HFF-Myc (cell line): ENCODE measurements around the gene SAMD4B.
"Not testable (repeated sequence)": the region's sequence is repeated elsewhere in the genome, so short reads cannot be mapped to it uniquely, and the experiment has no call there.

Source experiments
- DNase-seq: peaks from one replicate; pipeline ENCODE4 v3.0.0-alpha.2; 2011; ENCODE audit warnings: low read depth; ENCODE audit errors: extremely low read depth
- H3K4me3 ChIP-seq: replicated peaks from 2 replicates; pipeline ENCODE4 v1.5.1; 2011; ENCODE audit warnings: low read depth, mild to moderate bottlenecking, control low read depth, low read length
- CTCF ChIP-seq: IDR thresholded peaks from 2 replicates; pipeline ENCODE4 v1.5.1; 2012; ENCODE audit warnings: mild to moderate bottlenecking, low read depth, low read length, control low read depth; ENCODE audit errors: missing control alignments

Gene SAMD4B

GRCh38 chr19:39306075-39306474 is 36.1 kb upstream of the SAMD4B start:
- TF ChIP-seq CTCF: no peak
- H3K4me3 ChIP-seq: no peak overlapping the region
- DNase-seq: no peak

- DNase-seq: no peak
- no peak overlapping the region for H3K4me3 ChIP-seq
- TF ChIP-seq CTCF: no peak
Measured at GRCh38 chr19:39307046-39307821, 35.0 kb upstream of the SAMD4B start.

GRCh38 chr19:39307822-39308530 is 34.2 kb upstream of the SAMD4B start:
- H3K4me3 ChIP-seq: no peak overlapping the region
- no peak for DNase-seq
- no peak for TF ChIP-seq CTCF

GRCh38 chr19:39308531-39309304 is 33.5 kb upstream of the SAMD4B start:
- no peak for DNase-seq
- no peak for TF ChIP-seq CTCF
- H3K4me3 ChIP-seq: no peak overlapping the region

- H3K4me3 ChIP-seq, DNase-seq: not testable (repeated sequence)
Measured at GRCh38 chr19:39309305-39309670, 32.9 kb upstream of the SAMD4B start.

GRCh38 chr19:39310558-39311311 is 31.5 kb upstream of the SAMD4B start:
- no peak overlapping the region for H3K4me3 ChIP-seq
- DNase-seq: no peak
- TF ChIP-seq CTCF: no peak
